GM13977 (cell line): Measurements from ENCODE around the gene PLA2R1.

Experiments
- DNase-seq: peaks from one replicate; pipeline ENCODE4 v3.0.0; 2012; ENCODE audit warnings: low spot score
- CTCF ChIP-seq: IDR thresholded peaks from 2 replicates; pipeline ENCODE4 v1.5.1; 2012; ENCODE audit warnings: mild to moderate bottlenecking, control low read depth; ENCODE audit not compliant: insufficient read depth; ENCODE audit errors: extremely low read depth, missing control alignments
- in situ Hi-C: fragments of 300-500 bp; cut with MboI; formaldehyde crosslinking; loops from one replicate; pipeline ENCODE4 v1.12.0; 2022; ENCODE audit warnings: low sequenced_read_pairs, low pct_unique_long_range_greater_than_20kb, mixed read lengths, inconsistent platforms; ENCODE audit not compliant: unreplicated experiment

PLA2R1 gene

GRCh38 chr2:160085662-160086061, 23.2 kb upstream of the PLA2R1 start:
- in situ Hi-C loops: no loop called here
- no peak for DNase-seq
- TF ChIP-seq CTCF: peak; percentile 11

- in situ Hi-C loops: no loop called here
- no peak for DNase-seq
- no peak for TF ChIP-seq CTCF
Measured at GRCh38 chr2:160077912-160078810, 15.7 kb upstream of the PLA2R1 start.

GRCh38 chr2:160076914-160077313, 14.5 kb upstream of the PLA2R1 start:
- in situ Hi-C loops: no loop called here

GRCh38 chr2:160076241-160076640, 13.8 kb upstream of the PLA2R1 start:
- DNase-seq: no peak
- TF ChIP-seq CTCF: no peak
- in situ Hi-C loops: no loop called here

More at GRCh38 chr2:160076914-160077313, 14.5 kb upstream of the PLA2R1 start:
- no peak for DNase-seq
- TF ChIP-seq CTCF: no peak

GRCh38 chr2:160075171-160075570, 12.8 kb upstream of the PLA2R1 start:
- no peak for DNase-seq
- TF ChIP-seq CTCF: no peak
- in situ Hi-C loops: no loop called here

- no peak for DNase-seq
- in situ Hi-C loops: no loop called here
- TF ChIP-seq CTCF: no peak
Measured at GRCh38 chr2:160073284-160073888, 11.0 kb upstream of the PLA2R1 start.
